CD4-positive, alpha-beta T cell (primary cell): ENCODE data around the gene TNS1. TPM values are rescaled to one million over a fixed set of nuclear protein-coding genes. Genes with fewer than 3 reads are reported as not detected.

Experiments used
- ATAC-seq: fragments of 200-7000 bp; cut with Tn5 transposase; one replicate; pipeline ENCODE4 v1.10.0; 2022; ENCODE audit warnings: mild to moderate bottlenecking; ENCODE audit not compliant: poor library complexity
- CTCF ChIA-PET: fragments of 350-600 bp; sonication (Branson Sonifier 250); formaldehyde crosslinking; loops from one replicate; lab custom pipeline; 2021; ENCODE audit warnings: antibody characterized with exemption, inconsistent platforms; lab: Charles Lee
- POLR2A ChIA-PET: fragments of 350-600 bp; sonication (Branson Sonifier 250); formaldehyde crosslinking; loops from one replicate; lab custom pipeline; 2021; ENCODE audit warnings: antibody characterized with exemption, inconsistent platforms; lab: Charles Lee
- DNase-seq, 14 experiments: peaks; one replicate each; pipeline ENCODE4 v3.0.0-alpha.2; 2013 to 2020; ENCODE audit warnings: mixed read lengths in 2 of 14
- H3K27ac ChIP-seq, 2 donors: one replicate each; pipeline versions ENCODE4 v1.5.1 to v1.7.0; 2013; ENCODE audit warnings: low read length in 2 of 2, low read depth in 1 of 2, mild to moderate bottlenecking in 1 of 2
- H3K27me3 ChIP-seq, 2 experiments: 1 replicate in 1 of 2; 2 replicates in 1 of 2; pipeline versions ENCODE4 v1.6.1 to v1.7.0; 2013; ENCODE audit warnings: low read length in 2 of 2, control low read depth in 1 of 2, mild to moderate bottlenecking in 1 of 2, moderate library complexity in 1 of 2; ENCODE audit not compliant: insufficient read depth in 2 of 2, control insufficient read depth in 1 of 2
- H3K36me3 ChIP-seq: one replicate; pipeline ENCODE4 v1.6.1; 2013; ENCODE audit warnings: low read length, control low read depth; ENCODE audit not compliant: insufficient read depth
- H3K4me1 ChIP-seq: one replicate; pipeline ENCODE4 v1.6.1; 2013; ENCODE audit warnings: low read length, control low read depth; ENCODE audit not compliant: insufficient read depth
- H3K4me3 ChIP-seq: one replicate; pipeline ENCODE4 v1.5.1; 2013; ENCODE audit warnings: mild to moderate bottlenecking, low read length, moderate library complexity
- H3K9me3 ChIP-seq, 2 experiments: 1 replicate in 1 of 2; 2 replicates in 1 of 2; pipeline versions ENCODE4 v1.6.1 to v1.7.0; 2013; ENCODE audit warnings: low read length in 2 of 2, mild to moderate bottlenecking in 2 of 2, control low read depth in 1 of 2, moderate library complexity in 1 of 2; ENCODE audit not compliant: control insufficient read depth in 1 of 2, insufficient read depth in 1 of 2
- H3K27ac Mint-ChIP-seq: one replicate; pipeline ENCODE4 v1.8.0; 2020; ENCODE audit warnings: mixed read lengths
- H3K27me3 Mint-ChIP-seq: one replicate; pipeline ENCODE4 v1.8.0; 2021; ENCODE audit warnings: mixed read lengths
- H3K36me3 Mint-ChIP-seq: one replicate; pipeline ENCODE4 v1.8.0; 2021; ENCODE audit warnings: low read depth, mixed read lengths
- H3K4me1 Mint-ChIP-seq: one replicate; pipeline ENCODE4 v1.8.0; 2021; ENCODE audit warnings: low read depth, mixed read lengths
- H3K4me3 Mint-ChIP-seq: one replicate; pipeline ENCODE4 v1.8.0; 2020; ENCODE audit warnings: mild to moderate bottlenecking, mixed read lengths
- H3K9me3 Mint-ChIP-seq: one replicate; pipeline ENCODE4 v1.8.0; 2020; ENCODE audit warnings: mixed read lengths
- intact Hi-C, 2 experiments: fragments of 100-400 bp; cut with DNase I in 1 of 2; cut with micrococcal nuclease in 1 of 2; formaldehyde crosslinking; loops; one replicate each; pipeline versions ENCODE4 v1.15.1 to v1.9.0; 2023 to 2025; cut with DNase I, micrococcal nuclease
- total RNA-seq, 174 experiments: library from RNA in 2 of 174; stranded (reverse) in 2 of 174; gene quantifications; one replicate each; pipeline ENCODE4 v1.2.3 and lab custom pipeline; 2021 to 2026
- TF ChIP-seq, protein P1 (sequence below): fragments of 200-600 bp; IDR thresholded peaks from one replicate; pipeline ENCODE4 v1.8.0; 2022; ENCODE audit warnings: antibody characterized with exemption, mild to moderate bottlenecking

The TNS1 gene
- total RNA-seq, 2 experiments from 2014 or later, result 0.25 to 0.34 TPM

DNA sequence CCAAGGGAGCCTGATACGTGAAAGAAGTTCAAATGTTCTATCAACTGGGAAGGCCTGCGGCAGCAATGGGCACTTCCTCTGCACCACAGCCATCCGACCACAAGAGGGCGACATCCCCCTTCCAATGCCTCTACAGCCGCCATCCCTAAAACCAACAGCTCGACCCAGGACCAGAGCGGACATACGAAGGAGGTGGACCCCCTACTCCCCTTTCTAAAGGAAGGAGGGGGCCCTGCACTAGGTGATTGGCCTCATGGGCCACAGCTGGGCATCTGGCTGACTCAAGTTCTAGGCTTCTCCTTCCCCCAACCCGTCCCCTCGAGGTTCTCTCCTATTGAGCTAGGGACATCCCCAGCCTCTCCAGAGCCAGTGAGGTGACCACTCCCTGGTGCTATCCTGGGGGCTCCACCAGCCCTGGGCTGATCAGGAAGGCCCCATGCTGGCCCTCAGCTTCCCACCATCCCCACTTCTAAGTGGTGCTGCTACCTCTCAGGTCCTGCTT lies 217.2 kb downstream of the TNS1 start:
- Histone ChIP-seq H3K4me3 (no peak overlapping the region), H3K4me1 (peaks cover 28% of the 10 kb centered on the region), H3K9me3 (peaks cover 0 to 9% of the 10 kb centered on the region in 2 experiments), H3K36me3 (no peaks in the 10 kb centered on the region), H3K27ac (no peak overlapping the region), H3K27me3 (no peaks in the 10 kb centered on the region)
- DNase-seq (peak; percentile 56 to 82 (median 66)), ATAC-seq (peak; percentile 61)
- ChIA-PET CTCF (interaction anchor here (0.7 to 1.3 kb wide), 5 partner anchors 12 to 283 kb away, joined by 3 to 5 read pairs (median 4); partner anchors contain the start of gene RUFY4), POLR2A (no interaction called here)
- Mint-ChIP-seq H3K4me1 (peaks cover 27% of the 10 kb centered on the region), H3K9me3 (peaks cover 7% of the 10 kb centered on the region), H3K27ac (no peak overlapping the region), H3K27me3 (no peaks in the 10 kb centered on the region), H3K4me3 (peak overlapping the region; percentile 2), H3K36me3 (peaks cover 4% of the 10 kb centered on the region)
- TF ChIP-seq, protein P1, sequence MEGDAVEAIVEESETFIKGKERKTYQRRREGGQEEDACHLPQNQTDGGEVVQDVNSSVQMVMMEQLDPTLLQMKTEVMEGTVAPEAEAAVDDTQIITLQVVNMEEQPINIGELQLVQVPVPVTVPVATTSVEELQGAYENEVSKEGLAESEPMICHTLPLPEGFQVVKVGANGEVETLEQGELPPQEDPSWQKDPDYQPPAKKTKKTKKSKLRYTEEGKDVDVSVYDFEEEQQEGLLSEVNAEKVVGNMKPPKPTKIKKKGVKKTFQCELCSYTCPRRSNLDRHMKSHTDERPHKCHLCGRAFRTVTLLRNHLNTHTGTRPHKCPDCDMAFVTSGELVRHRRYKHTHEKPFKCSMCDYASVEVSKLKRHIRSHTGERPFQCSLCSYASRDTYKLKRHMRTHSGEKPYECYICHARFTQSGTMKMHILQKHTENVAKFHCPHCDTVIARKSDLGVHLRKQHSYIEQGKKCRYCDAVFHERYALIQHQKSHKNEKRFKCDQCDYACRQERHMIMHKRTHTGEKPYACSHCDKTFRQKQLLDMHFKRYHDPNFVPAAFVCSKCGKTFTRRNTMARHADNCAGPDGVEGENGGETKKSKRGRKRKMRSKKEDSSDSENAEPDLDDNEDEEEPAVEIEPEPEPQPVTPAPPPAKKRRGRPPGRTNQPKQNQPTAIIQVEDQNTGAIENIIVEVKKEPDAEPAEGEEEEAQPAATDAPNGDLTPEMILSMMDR, result peak; percentile 80
- intact Hi-C loops, result loop anchor here (1.0 kb wide), 2 partner anchors 101 to 283 kb away; no protein-coding TSS in a partner anchor

DNA sequence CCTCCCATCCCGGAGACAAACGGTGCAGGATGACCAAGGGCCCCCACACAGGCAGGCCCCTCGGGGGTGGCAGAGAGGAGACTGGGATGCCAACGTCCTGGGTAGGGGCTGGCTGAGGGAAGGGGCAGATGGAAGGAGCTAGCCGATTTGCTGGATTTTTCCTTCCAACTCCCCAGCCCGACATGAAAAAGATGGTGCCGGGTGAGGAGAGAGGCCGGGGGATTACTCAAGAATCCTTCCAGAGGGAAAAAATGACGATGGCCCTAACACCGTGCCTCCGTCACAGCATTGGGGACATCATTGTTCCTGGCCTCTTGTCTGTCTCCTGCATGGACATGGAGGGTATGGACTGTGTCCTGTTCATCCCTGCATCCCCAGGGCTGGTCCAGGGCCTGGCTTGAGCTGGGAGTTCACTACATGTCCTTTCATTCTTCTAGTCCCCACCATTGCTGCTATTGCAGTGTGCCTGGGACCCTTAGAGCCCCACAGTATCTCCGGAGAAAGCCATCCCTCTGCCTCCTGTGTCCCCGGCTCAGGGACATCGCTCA lies 217.7 kb downstream of the TNS1 start:
- no peaks in the 10 kb centered on the region for H3K27me3 ChIP-seq
- DNase-seq (no peak), ATAC-seq (peak; percentile 8)
- ChIA-PET CTCF (interaction anchor here (0.9 to 1.3 kb wide), 3 partner anchors 102 to 284 kb away, joined by 3 to 5 read pairs (median 4); partner anchors contain the start of gene RUFY4), POLR2A (interaction anchor here (0.6 kb wide), 1 partner anchor 13 kb away, joined by 3 read pairs; no protein-coding TSS in a partner anchor)
- Mint-ChIP-seq H3K4me3 (peak overlapping the region; percentile 2), H3K9me3 (peaks cover 7% of the 10 kb centered on the region), H3K27ac (no peak overlapping the region), H3K4me1 (peaks cover 24% of the 10 kb centered on the region), H3K36me3 (peaks cover 4% of the 10 kb centered on the region), H3K27me3 (no peaks in the 10 kb centered on the region)
- intact Hi-C loops, result loop anchor here (1.0 kb wide), 2 partner anchors 101 to 283 kb away; no protein-coding TSS in a partner anchor
- peaks cover 23% of the 10 kb centered on the region for H3K4me1 ChIP-seq
- TF ChIP-seq, protein P1, result no peak
- peaks cover 0 to 9% of the 10 kb centered on the region in 2 experiments for H3K9me3 ChIP-seq
- H3K4me3 ChIP-seq, result no peak overlapping the region
- no peak overlapping the region for H3K27ac ChIP-seq
- H3K36me3 ChIP-seq, result no peaks in the 10 kb centered on the region

DNA sequence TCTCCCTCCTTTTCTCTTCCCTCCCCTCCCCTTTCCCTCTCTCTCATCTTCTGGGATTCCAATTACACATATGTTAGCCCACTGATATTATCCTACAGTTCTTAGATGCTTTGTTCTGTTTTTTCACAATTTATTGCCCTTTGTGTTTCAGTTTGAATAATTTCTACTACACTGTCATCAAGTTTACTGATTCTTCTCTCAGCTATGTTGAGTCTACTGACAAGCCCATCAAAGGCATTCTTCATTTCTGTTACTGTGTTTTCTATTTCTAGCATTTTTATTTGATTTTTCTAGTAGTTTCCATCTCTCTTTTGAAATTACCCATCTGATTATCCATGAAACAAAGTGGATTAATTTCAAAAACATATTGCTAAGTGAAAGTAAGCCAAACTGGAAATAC lies 219.6 kb downstream of the TNS1 start:
- Histone ChIP-seq H3K36me3 (no peaks in the 10 kb centered on the region), H3K27ac (no peak overlapping the region), H3K9me3 (peaks cover 0 to 9% of the 10 kb centered on the region in 2 experiments), H3K27me3 (no peaks in the 10 kb centered on the region), H3K4me1 (peaks cover 10% of the 10 kb centered on the region), H3K4me3 (no peak overlapping the region)
- POLR2A ChIA-PET, result no interaction called here
- Mint-ChIP-seq H3K27me3 (peaks cover 5% of the 10 kb centered on the region), H3K9me3 (peaks cover 7% of the 10 kb centered on the region), H3K4me3 (no peak overlapping the region), H3K36me3 (peaks cover 4% of the 10 kb centered on the region), H3K4me1 (peaks cover 29% of the 10 kb centered on the region), H3K27ac (no peak overlapping the region)
- intact Hi-C loops, result no loop called here
- CTCF ChIA-PET, result interaction anchor here (0.9 kb wide), 1 partner anchor 103 kb away, joined by 3 read pairs; no protein-coding TSS in a partner anchor
- no peak for ATAC-seq
- DNase-seq, result no peak
- TF ChIP-seq, protein P1, result no peak
